ENCODE data around the gene HID1. TPM values are rescaled to one million over a fixed set of nuclear protein-coding genes. Genes with fewer than 3 reads are reported as not detected.

Gene HID1
- total RNA-seq, 1 experiment from 2014 or later = 43.8 TPM

GRCh38 chr17:74945543-74945942, 27.0 kb downstream of the HID1 start:
- no peak overlapping the region for H2AFZ ChIP-seq (ENCODE audit: low read depth, low read length, poor library complexity, severe bottlenecking)
- no TSS peak for BruUV-seq (replicated peaks)
- H3K4me2 ChIP-seq (ENCODE audit: low read length) = no peak overlapping the region
- H3K79me2 ChIP-seq (ENCODE audit: insufficient read depth, low read length) = no peaks in the 10 kb centered on the region
- H3K36me3 ChIP-seq (ENCODE audit: control insufficient read depth in 1 of 2, insufficient read depth in 2 of 2, low read length in 2 of 2) = no peaks in the 10 kb centered on the region
- H3K4me1 ChIP-seq (ENCODE audit: control insufficient read depth in 1 of 2, insufficient read depth in 2 of 2, low read length in 2 of 2) = peaks cover 12 to 24% of the 10 kb centered on the region in 2 experiments
- intact Hi-C loops (cut with micrococcal nuclease) = no loop called here
- POLR2A ChIA-PET = interaction anchor here (0.8 kb wide), 1 partner anchor 72 kb away, joined by 3 read pairs; the partner anchor contains the start of gene FDXR
- CTCF ChIA-PET = interaction anchor here (0.7 to 1.7 kb wide), 4 partner anchors 13 to 73 kb away, joined by 3 to 4 read pairs (median 4); no protein-coding TSS in a partner anchor
- no peak for TF ChIP-seq EZH2 (IDR thresholded peaks at IDR 0.05)
- no peak for TF ChIP-seq SP1 (IDR thresholded peaks at IDR 0.05; ENCODE audit: low read depth)
- no peak for TF ChIP-seq ZBTB33 (IDR thresholded peaks at IDR 0.05; ENCODE audit: extremely low read depth, insufficient replicate concordance, low read length)
- TF ChIP-seq ZNF274 (IDR thresholded peaks at IDR 0.05; ENCODE audit: low read depth, low read length) = no peak
- no peak for TF ChIP-seq CTCF (IDR thresholded peaks at IDR 0.05 in 2 of 3, conservative IDR thresholded peaks at IDR 0.05 in 1 of 3; ENCODE audit: borderline replicate concordance in 1 of 3, insufficient read depth in 1 of 3, low read depth in 2 of 3, low read length in 2 of 3)
- no peak for TF ChIP-seq MAX (IDR thresholded peaks at IDR 0.05)
- no peak for TF ChIP-seq CEBPB (IDR thresholded peaks at IDR 0.05; ENCODE audit: low read depth)
- no peak for TF ChIP-seq ZFX (IDR thresholded peaks at IDR 0.05)
- no peak for TF ChIP-seq TCF7L2 (IDR thresholded peaks at IDR 0.05; ENCODE audit: borderline replicate concordance, extremely low read depth, insufficient read depth, insufficient read length)
- TF ChIP-seq ELF1 (IDR thresholded peaks at IDR 0.05; ENCODE audit: borderline replicate concordance, low read depth) = no peak
- no peak for TF ChIP-seq SRF (IDR thresholded peaks at IDR 0.05; ENCODE audit: low read depth)
- TF ChIP-seq RAD21 (IDR thresholded peaks at IDR 0.05; ENCODE audit: low read depth) = no peak
- no peak for TF ChIP-seq CBX3 (IDR thresholded peaks at IDR 0.05; ENCODE audit: low read depth)
- TF ChIP-seq POLR2AphosphoS5 (IDR thresholded peaks at IDR 0.05; ENCODE audit: low read depth, low read length) = no peak
- TF ChIP-seq FOSL1 (IDR thresholded peaks at IDR 0.05; ENCODE audit: low read depth) = no peak
- TF ChIP-seq POLR2A (IDR thresholded peaks at IDR 0.05; ENCODE audit: borderline replicate concordance, extremely low read depth, insufficient read depth, insufficient read length) = no peak
- no peak for TF ChIP-seq SIN3A (IDR thresholded peaks at IDR 0.05; ENCODE audit: low read depth)
- no peak overlapping the region for H3K27ac ChIP-seq (ENCODE audit: low read depth, low read length)
- H3K27me3 ChIP-seq (ENCODE audit: insufficient read depth, low read length) = no peaks in the 10 kb centered on the region
- no peak for ATAC-seq
- no peaks in the 10 kb centered on the region for H3K9me2 ChIP-seq (ENCODE audit: insufficient read depth)
- H3K4me3 ChIP-seq (replicated peaks in 1 of 2; ENCODE audit: low read depth in 1 of 2, low read length in 2 of 2) = no peak overlapping the region
- no peak for DNase-seq (ENCODE audit: low read depth, low spot score)
- no peaks in the 10 kb centered on the region for H3K9me3 ChIP-seq (ENCODE audit: control insufficient read depth in 1 of 2, insufficient read depth in 1 of 2, low read depth in 1 of 2, low read length in 2 of 2)
- no peak overlapping the region for H3K9ac ChIP-seq (ENCODE audit: low read length)
- RAD21 ChIA-PET (ENCODE audit: low non-redundant PET in 1 of 2, low total read pairs in 2 of 2, uncharacterized antibody in 2 of 2, unreplicated experiment in 2 of 2) = no interaction called here
- no peaks in the 10 kb centered on the region for H4K20me1 ChIP-seq (ENCODE audit: insufficient read depth)
